CD4-positive, alpha-beta memory T cell (primary cell): ENCODE results near the gene NUDT8. TPM values are rescaled to one million over a fixed set of nuclear protein-coding genes. Genes with fewer than 3 reads are reported as not detected.
A peak's percentile ranks its signal among the peaks of the same experiment; 100 is the strongest.

Source experiments
- CTCF ChIA-PET: fragments of 350-600 bp; sonication (Branson Sonifier 250); formaldehyde crosslinking; loops from one replicate; lab custom pipeline; 2021; ENCODE audit warnings: inconsistent platforms; ENCODE audit not compliant: partially characterized antibody; lab: Charles Lee
- POLR2A ChIA-PET: fragments of 350-600 bp; sonication (Branson Sonifier 250); formaldehyde crosslinking; loops from one replicate; lab custom pipeline; 2021; ENCODE audit not compliant: partially characterized antibody; lab: Charles Lee
- DNase-seq, 5 donors: peaks; one replicate each; pipeline versions ENCODE4 v3.0.0 to v3.0.0-alpha.2; 2020 to 2022; ENCODE audit warnings: mixed read lengths in 1 of 5
- H3K27ac ChIP-seq: one replicate; pipeline ENCODE4 v1.7.0; 2013; ENCODE audit warnings: low read depth, low read length
- H3K27me3 ChIP-seq: 2 replicates; pipeline ENCODE4 v1.7.0; 2013; ENCODE audit warnings: mild to moderate bottlenecking, low read length, moderate library complexity; ENCODE audit not compliant: insufficient read depth
- H3K36me3 ChIP-seq: 2 replicates; pipeline ENCODE4 v1.7.0; 2013; ENCODE audit warnings: mild to moderate bottlenecking, low read length, moderate library complexity; ENCODE audit not compliant: insufficient read depth
- H3K4me1 ChIP-seq: 2 replicates; pipeline ENCODE4 v1.7.0; 2013; ENCODE audit warnings: mild to moderate bottlenecking, low read length, moderate library complexity; ENCODE audit not compliant: insufficient read depth
- H3K4me3 ChIP-seq, 2 donors: one replicate each; pipeline ENCODE4 v1.7.0; 2013; ENCODE audit warnings: low read length in 2 of 2, mild to moderate bottlenecking in 1 of 2
- H3K9me3 ChIP-seq, 2 donors: one replicate each; pipeline ENCODE4 v1.7.0; 2013; ENCODE audit warnings: low read length in 2 of 2, control low read depth in 1 of 2; ENCODE audit not compliant: control insufficient read depth in 1 of 2
- H3K27ac Mint-ChIP-seq, 7 donors: one replicate each; pipeline ENCODE4 v1.8.0; 2020 to 2021; ENCODE audit warnings: mixed read lengths in 7 of 7, mild to moderate bottlenecking in 6 of 7, inconsistent platforms in 3 of 7, moderate library complexity in 3 of 7
- H3K27me3 Mint-ChIP-seq, 2 donors: one replicate each; pipeline ENCODE4 v1.8.0; 2020 to 2021; ENCODE audit warnings: mixed read lengths in 2 of 2
- H3K36me3 Mint-ChIP-seq, 2 donors: one replicate each; pipeline ENCODE4 v1.8.0; 2020 to 2021; ENCODE audit warnings: mixed read lengths in 2 of 2, inconsistent platforms in 1 of 2, mild to moderate bottlenecking in 1 of 2
- H3K4me1 Mint-ChIP-seq, 4 donors: one replicate each; pipeline ENCODE4 v1.8.0; 2020 to 2021; ENCODE audit warnings: mixed read lengths in 4 of 4, mild to moderate bottlenecking in 1 of 4
- H3K4me3 Mint-ChIP-seq, 8 donors: one replicate each; pipeline ENCODE4 v1.8.0; 2020 to 2021; ENCODE audit warnings: mixed read lengths in 8 of 8, mild to moderate bottlenecking in 7 of 8, moderate library complexity in 6 of 8, inconsistent platforms in 3 of 8
- H3K9me3 Mint-ChIP-seq, 8 donors: one replicate each; pipeline ENCODE4 v1.8.0; 2020 to 2021; ENCODE audit warnings: mixed read lengths in 8 of 8, mild to moderate bottlenecking in 5 of 8, inconsistent platforms in 3 of 8, moderate library complexity in 1 of 8
- intact Hi-C: fragments of 100-400 bp; cut with micrococcal nuclease; formaldehyde crosslinking; loops from one replicate; pipeline ENCODE4 v1.15.1; 2023
- polyA plus RNA-seq, 2 donors: library from polyadenylated mRNA; unstranded; fragments of 300-500 nt; fragmentation: Illumina TruSeq; gene quantifications; one replicate each; pipeline ENCODE4 v1.2.3, GENCODE V29; 2021
- total RNA-seq, 2 experiments: library from RNA; stranded (reverse); gene quantifications; one replicate each; pipeline ENCODE4 v1.2.3, GENCODE V29; 2021

Gene NUDT8
- total and polyA plus RNA-seq, 4 experiments from 2014 or later = 2.0 to 4.5 (median 3.7) TPM

GRCh38 chr11:67670316-67671210 is 40.8 kb upstream of the NUDT8 start:
- CTCF ChIA-PET = no interaction called here
- peaks cover 0 to 2% (median 0%) of the 10 kb centered on the region in 8 donors for H3K9me3 Mint-ChIP-seq
- no peaks in the 10 kb centered on the region for H3K4me1 ChIP-seq
- H3K27ac ChIP-seq = no peak overlapping the region
- H3K36me3 ChIP-seq = no peaks in the 10 kb centered on the region
- peak overlapping the region in 1 of 7 donors; percentile 24 for H3K27ac Mint-ChIP-seq
- no peak for DNase-seq
- intact Hi-C loops = no loop called here
- POLR2A ChIA-PET = no interaction called here
- H3K27me3 Mint-ChIP-seq = peaks cover 6 to 11% of the 10 kb centered on the region in 2 donors
- no peaks in the 10 kb centered on the region for H3K27me3 ChIP-seq
- H3K4me1 Mint-ChIP-seq = no peaks in the 10 kb centered on the region
- no peak overlapping the region for H3K4me3 ChIP-seq
- H3K9me3 ChIP-seq = no peaks in the 10 kb centered on the region
- no peaks in the 10 kb centered on the region for H3K36me3 Mint-ChIP-seq
- H3K4me3 Mint-ChIP-seq = no peak overlapping the region

DNA sequence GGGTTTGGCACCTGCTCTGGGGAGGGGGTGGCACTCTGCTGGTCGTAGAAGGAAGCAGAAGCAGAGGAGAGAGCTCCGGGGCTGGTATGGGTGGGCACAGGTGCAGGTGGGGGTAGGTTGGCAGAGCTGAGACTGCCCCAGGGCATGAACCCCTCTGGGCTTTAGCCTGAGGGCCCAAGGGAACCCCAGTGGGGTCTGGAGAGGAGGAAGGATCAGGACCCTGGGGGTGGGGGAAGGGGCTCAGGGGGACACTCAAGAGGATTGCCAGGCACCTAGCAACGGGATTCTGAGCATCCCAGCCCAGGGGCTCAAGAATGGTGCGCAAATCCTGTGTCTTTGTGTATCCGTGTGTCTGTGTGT is 38.4 kb upstream of the NUDT8 start:
- no peak for DNase-seq
- intact Hi-C loops = no loop called here
- H3K27me3 ChIP-seq = no peaks in the 10 kb centered on the region
- H3K9me3 ChIP-seq = no peaks in the 10 kb centered on the region
- no peaks in the 10 kb centered on the region for H3K36me3 Mint-ChIP-seq
- no peak overlapping the region for H3K27ac Mint-ChIP-seq
- H3K4me1 Mint-ChIP-seq = no peaks in the 10 kb centered on the region
- no peak overlapping the region for H3K4me3 Mint-ChIP-seq
- H3K36me3 ChIP-seq = no peaks in the 10 kb centered on the region
- H3K4me3 ChIP-seq = no peak overlapping the region
- CTCF ChIA-PET = interaction anchor here (1.0 kb wide), 1 partner anchor 54 kb away, joined by 3 read pairs; no protein-coding TSS in a partner anchor
- H3K27me3 Mint-ChIP-seq = peaks cover 0 to 1% of the 10 kb centered on the region in 2 donors
- no peaks in the 10 kb centered on the region for H3K4me1 ChIP-seq
- no peaks in the 10 kb centered on the region for H3K9me3 Mint-ChIP-seq
- POLR2A ChIA-PET = no interaction called here
- no peak overlapping the region for H3K27ac ChIP-seq

DNA sequence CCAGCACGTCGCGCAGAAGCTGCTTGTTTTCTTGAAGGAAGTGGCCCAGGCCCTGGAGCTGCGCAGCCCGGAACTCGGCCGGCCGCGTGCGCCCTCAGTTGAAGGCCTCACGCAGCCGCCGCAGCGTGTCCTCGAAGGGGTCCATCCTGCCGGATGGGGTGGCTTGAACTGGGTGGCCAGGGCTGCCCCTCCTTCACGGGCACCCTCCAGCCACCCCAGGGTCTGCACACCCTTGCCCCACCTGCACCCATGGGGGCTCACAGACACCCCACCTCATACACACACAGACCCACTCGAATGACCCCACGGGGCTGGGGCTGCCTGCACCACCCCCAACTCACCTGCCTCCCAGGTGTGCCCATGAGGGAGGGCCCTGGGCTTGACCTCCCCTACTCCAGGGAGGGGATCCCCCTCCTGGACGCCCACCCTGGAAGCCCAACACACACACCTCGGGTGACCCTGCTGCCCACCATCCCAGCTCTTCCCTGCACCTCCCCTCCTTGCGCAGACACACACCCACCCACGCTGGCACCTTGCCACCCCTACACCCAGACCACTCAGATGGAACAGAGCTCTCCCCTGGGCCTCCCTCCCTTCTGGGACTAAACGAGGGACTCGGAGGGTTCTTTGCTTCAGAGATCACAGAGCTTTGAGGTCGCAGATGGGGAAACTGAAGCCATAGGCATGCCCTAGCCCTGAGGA is 37.9 kb upstream of the NUDT8 start:
- no peaks in the 10 kb centered on the region for H3K36me3 Mint-ChIP-seq
- Histone ChIP-seq H3K27me3 (no peaks in the 10 kb centered on the region), H3K27ac (no peak overlapping the region), H3K4me3 (no peak overlapping the region), H3K9me3 (no peaks in the 10 kb centered on the region), H3K36me3 (no peaks in the 10 kb centered on the region), H3K4me1 (no peaks in the 10 kb centered on the region)
- no peak overlapping the region for H3K4me3 Mint-ChIP-seq
- CTCF ChIA-PET = interaction anchor here (0.6 to 1.0 kb wide), 2 partner anchors 53 to 103 kb away, joined by 3 read pairs; no protein-coding TSS in a partner anchor
- no peak for DNase-seq
- no peaks in the 10 kb centered on the region for H3K9me3 Mint-ChIP-seq
- intact Hi-C loops = no loop called here
- peaks cover under 1 to 1% of the 10 kb centered on the region in 2 donors for H3K27me3 Mint-ChIP-seq
- POLR2A ChIA-PET = no interaction called here
- H3K27ac Mint-ChIP-seq = no peak overlapping the region
- no peaks in the 10 kb centered on the region for H3K4me1 Mint-ChIP-seq

GRCh38 chr11:67666676-67667489 is 37.1 kb upstream of the NUDT8 start:
- H3K36me3 Mint-ChIP-seq = no peaks in the 10 kb centered on the region
- ChIA-PET POLR2A (no interaction called here), CTCF (interaction anchor here (0.6 to 1.3 kb wide), 2 partner anchors 10 to 103 kb away, joined by 3 read pairs; no protein-coding TSS in a partner anchor)
- no peak overlapping the region for H3K4me3 Mint-ChIP-seq
- Histone ChIP-seq H3K9me3 (no peaks in the 10 kb centered on the region), H3K27ac (no peak overlapping the region), H3K4me3 (no peak overlapping the region), H3K36me3 (no peaks in the 10 kb centered on the region), H3K4me1 (no peaks in the 10 kb centered on the region), H3K27me3 (no peaks in the 10 kb centered on the region)
- DNase-seq = no peak
- intact Hi-C loops = no loop called here
- peak overlapping the region in 1 of 7 donors; percentile 50 for H3K27ac Mint-ChIP-seq
- H3K27me3 Mint-ChIP-seq = peaks cover 0 to 2% of the 10 kb centered on the region in 2 donors
- no peaks in the 10 kb centered on the region for H3K4me1 Mint-ChIP-seq
- no peaks in the 10 kb centered on the region for H3K9me3 Mint-ChIP-seq

DNA sequence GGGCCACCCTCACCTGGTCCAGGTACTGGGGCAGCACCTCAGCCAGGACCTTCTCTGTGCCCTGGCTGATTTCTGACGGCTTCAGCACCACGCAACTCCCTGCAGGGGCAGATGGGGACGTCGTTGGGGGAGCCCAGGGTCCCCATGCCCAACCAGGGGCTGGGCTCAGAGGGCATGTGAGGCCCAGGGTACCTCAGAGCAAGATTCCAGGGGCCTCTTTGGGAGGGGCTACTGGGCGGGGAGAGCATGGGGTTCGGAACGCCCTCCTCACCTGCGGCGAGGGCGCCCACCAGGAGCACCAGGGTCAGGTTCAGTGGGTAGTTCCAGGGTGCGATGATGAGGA is 36.5 kb upstream of the NUDT8 start:
- no peaks in the 10 kb centered on the region for H3K36me3 ChIP-seq
- intact Hi-C loops = no loop called here
- CTCF ChIA-PET = interaction anchor here (1.3 kb wide), 1 partner anchor 9 kb away, joined by 3 read pairs; no protein-coding TSS in a partner anchor
- H3K9me3 ChIP-seq = no peaks in the 10 kb centered on the region
- Mint-ChIP-seq H3K4me3 (no peak overlapping the region), H3K9me3 (no peaks in the 10 kb centered on the region), H3K36me3 (no peaks in the 10 kb centered on the region), H3K4me1 (no peaks in the 10 kb centered on the region), H3K27me3 (peaks cover 0 to 2% of the 10 kb centered on the region in 2 donors), H3K27ac (peak overlapping the region in 1 of 7 donors; percentile 50)
- no peak overlapping the region for H3K4me3 ChIP-seq
- POLR2A ChIA-PET = no interaction called here
- H3K27me3 ChIP-seq = no peaks in the 10 kb centered on the region
- no peaks in the 10 kb centered on the region for H3K4me1 ChIP-seq
- no peak overlapping the region for H3K27ac ChIP-seq
- no peak for DNase-seq

- intact Hi-C loops = no loop called here
- Mint-ChIP-seq H3K4me1 (no peaks in the 10 kb centered on the region), H3K27me3 (peaks cover 0 to 2% of the 10 kb centered on the region in 2 donors), H3K27ac (no peak overlapping the region), H3K9me3 (no peaks in the 10 kb centered on the region), H3K4me3 (no peak overlapping the region), H3K36me3 (no peaks in the 10 kb centered on the region)
- DNase-seq = no peak
- ChIA-PET CTCF (interaction anchor here (1.3 kb wide), 1 partner anchor 9 kb away, joined by 3 read pairs; no protein-coding TSS in a partner anchor), POLR2A (no interaction called here)
- H3K36me3 ChIP-seq = no peaks in the 10 kb centered on the region
- no peak overlapping the region for H3K27ac ChIP-seq
- no peak overlapping the region for H3K4me3 ChIP-seq
- no peaks in the 10 kb centered on the region for H3K4me1 ChIP-seq
- no peaks in the 10 kb centered on the region for H3K9me3 ChIP-seq
- H3K27me3 ChIP-seq = no peaks in the 10 kb centered on the region
These were observed 36.0 kb upstream of the NUDT8 start for GRCh38 chr11:67665541-67666302.
